ENCODE measurements around the gene IGF2BP2.

GRCh38 chr3:185843126-185843525, 18.3 kb upstream of the IGF2BP2 start:
- TF ChIP-seq CTCF (IDR thresholded peaks at IDR 0.05; ENCODE audit: low read length) = no peak
- TF ChIP-seq EZH2phosphoT487 (IDR thresholded peaks at IDR 0.05; ENCODE audit: low read length) = no peak

Measured in MM.1S (cell line).